Measurements from ENCODE around the gene GAD1. TPM values are rescaled to one million over a fixed set of nuclear protein-coding genes. Genes with fewer than 3 reads are reported as not detected.

The GAD1 gene
- total RNA-seq (1.0 TPM), polyA plus RNA-seq (4.2 TPM)
- long read RNA-seq, donor 1, result 0 reads
- long read RNA-seq, donor 2, partial matches to known transcripts, result 0 of 1 reads
- long read RNA-seq, donor 2, other reads (novel, unspliced or antisense), result 0 of 1 reads
- long read RNA-seq, donor 3, result 0 reads
- long read RNA-seq, donor 4, result 0 reads
- long read RNA-seq, donor 5, partial matches to known transcripts, result 0 of 1 reads
- long read RNA-seq, donor 5, other reads (novel, unspliced or antisense), result 0 of 1 reads
- long read RNA-seq, donor 6, partial matches to known transcripts, result 0 of 1 reads
- long read RNA-seq, donor 6, other reads (novel, unspliced or antisense), result 0 of 1 reads
- long read RNA-seq, donor 7, result 0 reads
- long read RNA-seq, donor 8, result 0 reads
- long read RNA-seq, donor 9, result 0 reads
- long read RNA-seq, donor 10, partial matches to known transcripts, result 0 of 2 reads
- long read RNA-seq, donor 10, other reads (novel, unspliced or antisense), result 0 of 2 reads

- under 1% methylated on average over 49 of the region's 49 CpGs for WGBS
- DNase-seq (ENCODE audit: low read depth in 6 of 9, low spot score in 9 of 9), result peak in 2 of 9 donors; percentile 44 to 69
- H3K27ac ChIP-seq (ENCODE audit: low read depth in 1 of 2, low read length in 1 of 2), result no peak within 1 kb of the TSS
Observed at GRCh38 chr2:170816504-170817092, at the start of gene GAD1. Gene GAD1 (plus strand): TSS chr2:170816887. CDS start chr2:170818592, 1,705 bp downstream.

GRCh38 chr2:170770008-170770605 is 46.6 kb upstream of the GAD1 start, which contains the start of gene ERICH2:
Gene ERICH2 (plus strand): TSS chr2:170770378. CDS start chr2:170770682, 304 bp downstream.
- DNase-seq (ENCODE audit: low read depth in 6 of 9, low spot score in 9 of 9), result peak in 4 of 9 donors; percentile 6 to 51 (median 9)
- H3K4me3 ChIP-seq (ENCODE audit: low read length in 2 of 2), result peak within 1 kb of the TSS; percentile 54 to 59

More at GRCh38 chr2:170816504-170817092, at the start of gene GAD1:
- Histone ChIP-seq H3K4me1 (ENCODE audit: control insufficient read depth in 2 of 2, insufficient read depth in 2 of 2, low read length in 2 of 2) (peaks cover 10 to 58% of the 10 kb centered on the region in 2 donors), H3K4me3 (ENCODE audit: low read length in 2 of 2) (peak within 1 kb of the TSS; percentile 35 to 40), H3K9me3 (ENCODE audit: control insufficient read depth in 2 of 2, insufficient read depth in 1 of 2, low read length in 1 of 2) (peaks cover 0 to 30% of the 10 kb centered on the region in 2 donors), H3K36me3 (ENCODE audit: control insufficient read depth in 2 of 2, insufficient read depth in 2 of 2, low read length in 1 of 2) (no peaks in the 10 kb centered on the region), H3K27me3 (ENCODE audit: control insufficient read depth in 2 of 2, insufficient read depth in 1 of 2, low read length in 1 of 2) (peaks cover 91 to 96% of the 10 kb centered on the region in 2 donors)

GRCh38 chr2:170770606-170771420 is 45.9 kb upstream of the GAD1 start:
- peak in 8 of 9 donors; percentile 9 to 66 (median 34) for DNase-seq (ENCODE audit: low read depth in 6 of 9, low spot score in 9 of 9)
- Histone ChIP-seq H3K36me3 (ENCODE audit: control insufficient read depth in 2 of 2, insufficient read depth in 2 of 2, low read length in 1 of 2) (no peaks in the 10 kb centered on the region), H3K27me3 (ENCODE audit: control insufficient read depth in 2 of 2, insufficient read depth in 1 of 2, low read length in 1 of 2) (peaks cover 26 to 46% of the 10 kb centered on the region in 2 donors), H3K9me3 (ENCODE audit: control insufficient read depth in 2 of 2, insufficient read depth in 1 of 2, low read length in 1 of 2) (peaks cover 0 to 5% of the 10 kb centered on the region in 2 donors), H3K27ac (ENCODE audit: low read depth in 1 of 2, low read length in 1 of 2) (no peak overlapping the region), H3K4me1 (ENCODE audit: control insufficient read depth in 2 of 2, insufficient read depth in 2 of 2, low read length in 2 of 2) (peaks cover 0 to 12% of the 10 kb centered on the region in 2 donors), H3K4me3 (ENCODE audit: low read length in 2 of 2) (peak overlapping the region; percentile 54 to 59)
- under 1% methylated on average over 82 of the region's 82 CpGs for WGBS

More at GRCh38 chr2:170770008-170770605, 46.6 kb upstream of the GAD1 start, which contains the start of gene ERICH2:
- WGBS, result 8% methylated on average over 13 of the region's 13 CpGs
- Histone ChIP-seq H3K27me3 (ENCODE audit: control insufficient read depth in 2 of 2, insufficient read depth in 1 of 2, low read length in 1 of 2) (peaks cover 26 to 43% of the 10 kb centered on the region in 2 donors), H3K36me3 (ENCODE audit: control insufficient read depth in 2 of 2, insufficient read depth in 2 of 2, low read length in 1 of 2) (no peaks in the 10 kb centered on the region), H3K4me1 (ENCODE audit: control insufficient read depth in 2 of 2, insufficient read depth in 2 of 2, low read length in 2 of 2) (peaks cover 0 to 12% of the 10 kb centered on the region in 2 donors), H3K27ac (ENCODE audit: low read depth in 1 of 2, low read length in 1 of 2) (no peak within 1 kb of the TSS), H3K9me3 (ENCODE audit: control insufficient read depth in 2 of 2, insufficient read depth in 1 of 2, low read length in 1 of 2) (peaks cover 0 to 5% of the 10 kb centered on the region in 2 donors)

- H3K4me3 ChIP-seq (ENCODE audit: low read length in 2 of 2), result peak overlapping the region; percentile 38 to 59
- 14% methylated on average over 15 of the region's 15 CpGs for WGBS
- H3K36me3 ChIP-seq (ENCODE audit: control insufficient read depth in 2 of 2, insufficient read depth in 2 of 2, low read length in 1 of 2), result no peaks in the 10 kb centered on the region
- DNase-seq (ENCODE audit: low read depth in 6 of 9, low spot score in 9 of 9), result peak in 1 of 9 donors; percentile 9
- H3K27ac ChIP-seq (ENCODE audit: low read depth in 1 of 2, low read length in 1 of 2), result no peak overlapping the region
- H3K27me3 ChIP-seq (ENCODE audit: control insufficient read depth in 2 of 2, insufficient read depth in 1 of 2, low read length in 1 of 2), result peaks cover 26 to 46% of the 10 kb centered on the region in 2 donors
- H3K9me3 ChIP-seq (ENCODE audit: control insufficient read depth in 2 of 2, insufficient read depth in 1 of 2, low read length in 1 of 2), result peaks cover 0 to 5% of the 10 kb centered on the region in 2 donors
- H3K4me1 ChIP-seq (ENCODE audit: control insufficient read depth in 2 of 2, insufficient read depth in 2 of 2, low read length in 2 of 2), result peaks cover 0 to 12% of the 10 kb centered on the region in 2 donors
Observed at GRCh38 chr2:170771421-170771937, 45.2 kb upstream of the GAD1 start.

DNA sequence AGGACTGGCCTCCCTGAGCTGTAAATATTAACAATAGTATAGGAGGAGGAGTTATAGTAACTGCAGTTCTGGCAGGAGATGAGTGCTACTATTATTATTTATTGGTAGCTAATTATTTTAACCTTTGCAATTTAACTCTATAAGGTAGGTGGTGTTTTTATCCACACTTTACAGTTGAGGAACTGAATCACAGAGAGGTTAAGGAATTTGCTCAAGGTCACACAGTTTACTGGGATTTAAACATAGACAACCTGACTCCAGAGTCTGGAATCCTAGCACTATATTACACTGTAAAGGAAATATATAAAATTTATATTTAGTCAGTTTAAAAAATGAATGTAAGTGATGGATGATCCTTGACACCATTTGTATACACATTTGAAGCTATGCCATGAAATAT is 44.4 kb upstream of the GAD1 start:
- H3K9me3 ChIP-seq (ENCODE audit: control insufficient read depth in 2 of 2, insufficient read depth in 1 of 2, low read length in 1 of 2), result peaks cover 0 to 5% of the 10 kb centered on the region in 2 donors
- no peak overlapping the region for H3K27ac ChIP-seq (ENCODE audit: low read depth in 1 of 2, low read length in 1 of 2)
- peaks cover 26 to 46% of the 10 kb centered on the region in 2 donors for H3K27me3 ChIP-seq (ENCODE audit: control insufficient read depth in 2 of 2, insufficient read depth in 1 of 2, low read length in 1 of 2)
- no peak for DNase-seq (ENCODE audit: low read depth in 6 of 9, low spot score in 9 of 9)
- H3K36me3 ChIP-seq (ENCODE audit: control insufficient read depth in 2 of 2, insufficient read depth in 2 of 2, low read length in 1 of 2), result no peaks in the 10 kb centered on the region
- H3K4me3 ChIP-seq (ENCODE audit: low read length in 2 of 2), result no peak overlapping the region
- H3K4me1 ChIP-seq (ENCODE audit: control insufficient read depth in 2 of 2, insufficient read depth in 2 of 2, low read length in 2 of 2), result peaks cover 0 to 12% of the 10 kb centered on the region in 2 donors

DNA sequence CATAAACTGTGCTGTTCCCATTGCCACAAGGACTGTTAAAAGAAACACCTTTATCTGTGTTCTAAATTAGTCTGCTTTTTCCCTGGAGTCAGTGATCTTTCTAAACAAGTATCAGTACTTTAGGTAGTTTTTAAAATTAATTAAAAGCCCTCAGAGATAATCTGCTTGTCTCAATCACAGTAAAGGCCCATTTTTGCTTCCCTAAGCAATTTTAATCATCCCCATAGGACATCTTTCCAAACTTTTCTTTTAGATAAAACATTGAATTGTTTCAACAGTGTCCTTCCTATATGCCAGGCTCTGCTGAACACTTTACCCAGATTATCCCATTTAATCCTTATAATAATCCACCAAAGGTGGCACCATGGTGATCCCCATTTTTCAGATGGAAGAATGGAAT is 42.6 kb upstream of the GAD1 start:
- Histone ChIP-seq H3K4me1 (ENCODE audit: control insufficient read depth in 2 of 2, insufficient read depth in 2 of 2, low read length in 2 of 2) (peaks cover 0 to 12% of the 10 kb centered on the region in 2 donors), H3K4me3 (ENCODE audit: low read length in 2 of 2) (no peak overlapping the region), H3K9me3 (ENCODE audit: control insufficient read depth in 2 of 2, insufficient read depth in 1 of 2, low read length in 1 of 2) (peaks cover 0 to 5% of the 10 kb centered on the region in 2 donors), H3K27me3 (ENCODE audit: control insufficient read depth in 2 of 2, insufficient read depth in 1 of 2, low read length in 1 of 2) (peaks cover 26 to 46% of the 10 kb centered on the region in 2 donors), H3K27ac (ENCODE audit: low read depth in 1 of 2, low read length in 1 of 2) (no peak overlapping the region), H3K36me3 (ENCODE audit: control insufficient read depth in 2 of 2, insufficient read depth in 2 of 2, low read length in 1 of 2) (no peaks in the 10 kb centered on the region)
- no peak for DNase-seq (ENCODE audit: low read depth in 6 of 9, low spot score in 9 of 9)

DNA sequence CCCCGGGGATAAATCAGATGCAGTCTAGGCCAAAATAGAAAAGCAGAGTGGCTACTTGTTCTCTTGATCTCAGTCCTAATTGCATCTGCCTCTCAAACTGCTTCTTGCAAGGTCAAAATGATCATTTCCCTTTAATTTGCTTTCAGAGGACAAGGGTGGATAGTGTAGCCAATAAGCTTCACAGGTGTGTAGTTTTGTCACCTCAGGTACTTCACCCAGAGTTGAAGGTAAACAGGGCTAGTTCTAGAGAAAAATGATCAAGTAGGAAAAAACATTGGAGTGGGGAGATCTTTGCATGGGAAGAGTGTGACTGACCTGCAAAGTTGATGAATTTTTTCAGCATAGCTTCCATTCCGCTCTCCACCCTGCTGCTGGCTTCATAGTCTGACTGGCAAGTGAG is 37.8 kb upstream of the GAD1 start:
- WGBS, result 35% methylated on average over 2 of the region's 2 CpGs
- no peak overlapping the region for H3K27ac ChIP-seq (ENCODE audit: low read depth in 1 of 2, low read length in 1 of 2)
- DNase-seq (ENCODE audit: low read depth in 6 of 9, low spot score in 9 of 9), result no peak
- no peaks in the 10 kb centered on the region for H3K36me3 ChIP-seq (ENCODE audit: control insufficient read depth in 2 of 2, insufficient read depth in 2 of 2, low read length in 1 of 2)
- H3K4me3 ChIP-seq (ENCODE audit: low read length in 2 of 2), result no peak overlapping the region
- no peaks in the 10 kb centered on the region for H3K4me1 ChIP-seq (ENCODE audit: control insufficient read depth in 2 of 2, insufficient read depth in 2 of 2, low read length in 2 of 2)
- H3K9me3 ChIP-seq (ENCODE audit: control insufficient read depth in 2 of 2, insufficient read depth in 1 of 2, low read length in 1 of 2), result no peaks in the 10 kb centered on the region
- peaks cover 4 to 6% of the 10 kb centered on the region in 2 donors for H3K27me3 ChIP-seq (ENCODE audit: control insufficient read depth in 2 of 2, insufficient read depth in 1 of 2, low read length in 1 of 2)

GRCh38 chr2:170779304-170779703 is 37.4 kb upstream of the GAD1 start:
- H3K9me3 ChIP-seq (ENCODE audit: control insufficient read depth in 2 of 2, insufficient read depth in 1 of 2, low read length in 1 of 2), result no peaks in the 10 kb centered on the region
- peaks cover 4 to 5% of the 10 kb centered on the region in 2 donors for H3K27me3 ChIP-seq (ENCODE audit: control insufficient read depth in 2 of 2, insufficient read depth in 1 of 2, low read length in 1 of 2)
- H3K36me3 ChIP-seq (ENCODE audit: control insufficient read depth in 2 of 2, insufficient read depth in 2 of 2, low read length in 1 of 2), result no peaks in the 10 kb centered on the region
- H3K4me3 ChIP-seq (ENCODE audit: low read length in 2 of 2), result no peak overlapping the region
- H3K4me1 ChIP-seq (ENCODE audit: control insufficient read depth in 2 of 2, insufficient read depth in 2 of 2, low read length in 2 of 2), result no peaks in the 10 kb centered on the region
- DNase-seq (ENCODE audit: low read depth in 6 of 9, low spot score in 9 of 9), result no peak
- no peak overlapping the region for H3K27ac ChIP-seq (ENCODE audit: low read depth in 1 of 2, low read length in 1 of 2)
- WGBS, result 91% methylated on average over 1 of the region's 1 CpG

All from thymus (tissue), 14 donors.